Caco-2 (cell line): ENCODE data around the gene FAT1. TPM values are rescaled to one million over a fixed set of nuclear protein-coding genes. Genes with fewer than 3 reads are reported as not detected.

Experiments
- BruUV-seq: library from RNA; stranded (reverse); fragments of 400-500 nt; replicated peaks from 2 replicates; lab custom pipeline; 2021; lab: Mats Ljungman, UMichigan
- CTCF ChIA-PET: fragments of 300-600 bp; sonication (Branson Sonifier 250); formaldehyde crosslinking; loops from one replicate; lab custom pipeline; 2022; ENCODE audit warnings: antibody characterized with exemption; lab: Charles Lee
- POLR2A ChIA-PET: fragments of 300-600 bp; sonication (Branson Sonifier 250); formaldehyde crosslinking; loops from one replicate; lab custom pipeline; 2022; ENCODE audit warnings: antibody characterized with exemption; lab: Charles Lee
- DNase-seq, 2 experiments: peaks; one replicate each; pipeline versions ENCODE4 v3.0.0 to v3.0.0-alpha.2; 2020 to 2022
- H3K27me3 ChIP-seq: replicated peaks from 2 replicates; pipeline ENCODE4 v1.6.0; 2011; ENCODE audit warnings: low read length; ENCODE audit not compliant: control insufficient read depth, insufficient read depth
- H3K36me3 ChIP-seq: 2 replicates; pipeline ENCODE4 v1.5.1; 2011; ENCODE audit warnings: low read length; ENCODE audit not compliant: control insufficient read depth, insufficient read depth
- H3K4me1 ChIP-seq: fragments of 250-450 bp; sonication (Bioruptor Pico); 2 replicates; pipeline ENCODE4 v1.5.1; 2020; ENCODE audit warnings: mild to moderate bottlenecking
- H3K4me3 ChIP-seq: 2 replicates; pipeline ENCODE4 v1.5.1; 2011; ENCODE audit warnings: low read depth, mild to moderate bottlenecking, control low read depth, low read length
- H3K9me3 ChIP-seq: fragments of 250-450 bp; sonication (Bioruptor Pico); 2 replicates; pipeline ENCODE4 v1.5.1; 2020; ENCODE audit warnings: mild to moderate bottlenecking, moderate library complexity
- H3K27ac Mint-ChIP-seq: one replicate; pipeline ENCODE4 v1.8.0; 2022; ENCODE audit warnings: mixed read lengths; ENCODE audit not compliant: unreplicated experiment
- H3K27me3 Mint-ChIP-seq: one replicate; pipeline ENCODE4 v1.8.0; 2022; ENCODE audit warnings: mixed read lengths; ENCODE audit not compliant: insufficient read depth, unreplicated experiment
- H3K36me3 Mint-ChIP-seq: one replicate; pipeline ENCODE4 v1.8.0; 2022; ENCODE audit warnings: mild to moderate bottlenecking, mixed read lengths; ENCODE audit not compliant: insufficient read depth, unreplicated experiment
- H3K4me1 Mint-ChIP-seq: one replicate; pipeline ENCODE4 v1.8.0; 2022; ENCODE audit warnings: low read depth, mixed read lengths; ENCODE audit not compliant: unreplicated experiment
- H3K4me3 Mint-ChIP-seq: one replicate; pipeline ENCODE4 v1.8.0; 2022; ENCODE audit warnings: mild to moderate bottlenecking, moderate library complexity, mixed read lengths; ENCODE audit not compliant: unreplicated experiment
- H3K9me3 Mint-ChIP-seq: one replicate; pipeline ENCODE4 v1.8.0; 2022; ENCODE audit warnings: mixed read lengths; ENCODE audit not compliant: unreplicated experiment
- CTCF ChIP-seq, 2 experiments: fragments of 200-600 bp in 1 of 2; IDR thresholded peaks; 1 replicate in 1 of 2; 2 replicates in 1 of 2; pipeline versions ENCODE4 v1.5.1 to v1.8.0; 2011 to 2022; ENCODE audit warnings: antibody characterized with exemption in 1 of 2, control low read depth in 1 of 2, inconsistent platforms in 1 of 2, low read depth in 1 of 2, low read length in 1 of 2, mild to moderate bottlenecking in 1 of 2, moderate library complexity in 1 of 2; ENCODE audit not compliant: insufficient read depth in 1 of 2, severe bottlenecking in 1 of 2, unreplicated experiment in 1 of 2
- intact Hi-C: fragments of 100-400 bp; cut with micrococcal nuclease; formaldehyde crosslinking; loops from one replicate; pipeline ENCODE4 v1.10.0; 2022; ENCODE audit not compliant: unreplicated experiment
- total RNA-seq: library from RNA; stranded (reverse); gene quantifications from 2 replicates; pipeline ENCODE4 v1.2.3, GENCODE V29; 2022

Gene FAT1
- total RNA-seq, 1 experiment from 2014 or later = 135 TPM

GRCh38 chr4:186755550-186756519, 32.2 kb upstream of the FAT1 start:
- peaks cover 10% of the 10 kb centered on the region for H3K4me1 ChIP-seq
- Mint-ChIP-seq H3K4me3 (no peak overlapping the region), H3K9me3 (peaks cover 10% of the 10 kb centered on the region), H3K36me3 (no peaks in the 10 kb centered on the region), H3K27me3 (no peaks in the 10 kb centered on the region), H3K4me1 (peaks cover 7% of the 10 kb centered on the region), H3K27ac (no peak overlapping the region)
- no peak overlapping the region for H3K4me3 ChIP-seq
- no peaks in the 10 kb centered on the region for H3K9me3 ChIP-seq
- CTCF ChIA-PET = no interaction called here
- POLR2A ChIA-PET = no interaction called here
- H3K36me3 ChIP-seq = no peaks in the 10 kb centered on the region
- no peak for TF ChIP-seq CTCF (IDR thresholded peaks at IDR 0.05; ENCODE audit: insufficient read depth in 1 of 2, low read depth in 1 of 2, low read length in 1 of 2, severe bottlenecking in 1 of 2, unreplicated experiment in 1 of 2)
- BruUV-seq = no TSS peak
- intact Hi-C loops = no loop called here
- peak in 1 of 2 experiments; percentile 47 for DNase-seq
- H3K27me3 ChIP-seq = no peaks in the 10 kb centered on the region

GRCh38 chr4:186754976-186755375, 31.3 kb upstream of the FAT1 start:
- no peak for DNase-seq
- BruUV-seq = no TSS peak
- H3K27me3 Mint-ChIP-seq = no peaks in the 10 kb centered on the region
- H3K4me1 Mint-ChIP-seq = peaks cover 7% of the 10 kb centered on the region
- H3K9me3 Mint-ChIP-seq = peaks cover 10% of the 10 kb centered on the region
- no peak overlapping the region for H3K4me3 ChIP-seq
- POLR2A ChIA-PET = no interaction called here
- no peaks in the 10 kb centered on the region for H3K9me3 ChIP-seq
- no peaks in the 10 kb centered on the region; the same call in 1 of the 2 replicates for H3K36me3 ChIP-seq
- H3K36me3 Mint-ChIP-seq = no peaks in the 10 kb centered on the region
- no peak overlapping the region for H3K4me3 Mint-ChIP-seq
- CTCF ChIA-PET = no interaction called here
- TF ChIP-seq CTCF (IDR thresholded peaks at IDR 0.05; ENCODE audit: insufficient read depth in 1 of 2, low read depth in 1 of 2, low read length in 1 of 2, severe bottlenecking in 1 of 2, unreplicated experiment in 1 of 2) = no peak
- H3K4me1 ChIP-seq = peaks cover 10% of the 10 kb centered on the region
- no peak overlapping the region for H3K27ac Mint-ChIP-seq
- no peaks in the 10 kb centered on the region for H3K27me3 ChIP-seq
- intact Hi-C loops = no loop called here

GRCh38 chr4:186752325-186752724, 28.7 kb upstream of the FAT1 start:
- Histone ChIP-seq H3K9me3 (no peaks in the 10 kb centered on the region), H3K36me3 (no peaks in the 10 kb centered on the region; the same call in 1 of the 2 replicates), H3K4me3 (no peak overlapping the region), H3K27me3 (no peaks in the 10 kb centered on the region), H3K4me1 (peaks cover 10% of the 10 kb centered on the region)
- H3K27ac Mint-ChIP-seq = no peak overlapping the region
- no peak for DNase-seq
- H3K27me3 Mint-ChIP-seq = no peaks in the 10 kb centered on the region
- ChIA-PET POLR2A (no interaction called here), CTCF (no interaction called here)
- H3K9me3 Mint-ChIP-seq = peaks cover 10% of the 10 kb centered on the region
- H3K36me3 Mint-ChIP-seq = no peaks in the 10 kb centered on the region
- peaks cover 7% of the 10 kb centered on the region for H3K4me1 Mint-ChIP-seq
- H3K4me3 Mint-ChIP-seq = no peak overlapping the region
- BruUV-seq = no TSS peak
- intact Hi-C loops = no loop called here
- no peak for TF ChIP-seq CTCF (IDR thresholded peaks at IDR 0.05; ENCODE audit: insufficient read depth in 1 of 2, low read depth in 1 of 2, low read length in 1 of 2, severe bottlenecking in 1 of 2, unreplicated experiment in 1 of 2)
